GM12878 (cell line): ENCODE results near the gene RPL22. TPM values are rescaled to one million over a fixed set of nuclear protein-coding genes. Genes with fewer than 3 reads are reported as not detected.

ENCODE experiments used
- ATAC-seq: fragments of 200-7000 bp; cut with Tn5 transposase; 3 replicates; pipeline ENCODE4 v1.9.1; 2020; ENCODE audit warnings: mild to moderate bottlenecking, moderate library complexity
- BruUV-seq: library from RNA; stranded (reverse); fragments of 400-500 nt; replicated peaks from 2 replicates; lab custom pipeline; 2021; lab: Mats Ljungman, UMichigan
- CTCF ChIA-PET: fragments of 300-600 bp; sonication (Branson Sonifier 250); formaldehyde crosslinking; extraction: SDS; loops from one replicate; lab custom pipeline; 2021; ENCODE audit warnings: inconsistent platforms; lab: Yijun Ruan, JAX
- POLR2A ChIA-PET: fragments of 350-600 bp; formaldehyde crosslinking; extraction: SDS; loops from one replicate; lab custom pipeline; 2021; ENCODE audit warnings: inconsistent platforms; lab: Charles Lee
- RAD21 ChIA-PET: fragments of 300-600 bp; sonication (Branson Sonifier 250); formaldehyde crosslinking; loops from one replicate; lab custom pipeline; 2023; ENCODE audit warnings: antibody characterized with exemption; ENCODE audit not compliant: unreplicated experiment; lab: Charles Lee
- SMC1A ChIA-PET: fragments of 300-600 bp; sonication (Branson Sonifier 250); formaldehyde crosslinking; loops from one replicate; lab custom pipeline; 2023; ENCODE audit not compliant: unreplicated experiment, uncharacterized antibody; lab: Charles Lee
- DNase-seq: peaks from one replicate; pipeline ENCODE4 v3.0.0-alpha.2; 2011; ENCODE audit warnings: low read depth, low spot score
- FAIRE-seq: peaks from 3 replicates; lab custom pipeline; 2011; peaks lifted over from hg19 to GRCh38; lab: Jason Lieb, UNC
- H2AFZ ChIP-seq: 2 replicates; pipeline ENCODE4 v1.6.0; 2011; ENCODE audit warnings: low read depth, low read length, control low read depth; ENCODE audit not compliant: control insufficient read depth
- H3K27ac ChIP-seq: 2 replicates; pipeline ENCODE4 v1.5.1; 2011; ENCODE audit warnings: control low read depth; ENCODE audit not compliant: control insufficient read depth, insufficient read depth
- H3K27me3 ChIP-seq, 2 experiments: replicated peaks in 1 of 2; 2 replicates each; pipeline versions ENCODE4 v1.6.0 to v1.6.1; 2011; ENCODE audit warnings: low read length in 1 of 2; ENCODE audit not compliant: control insufficient read depth in 2 of 2, insufficient read depth in 2 of 2
- H3K36me3 ChIP-seq, 2 experiments: 2 replicates each; pipeline ENCODE4 v1.5.1; 2011; ENCODE audit warnings: low read length in 1 of 2; ENCODE audit not compliant: control insufficient read depth in 2 of 2, insufficient read depth in 2 of 2
- H3K4me1 ChIP-seq: 2 replicates; pipeline ENCODE4 v1.6.1; 2011; ENCODE audit warnings: mild to moderate bottlenecking, low read length, moderate library complexity, mixed read lengths; ENCODE audit not compliant: control insufficient read depth, insufficient read depth
- H3K4me2 ChIP-seq: 2 replicates; pipeline ENCODE4 v1.6.0; 2011; ENCODE audit warnings: control low read depth; ENCODE audit not compliant: control insufficient read depth, insufficient read depth
- H3K4me3 ChIP-seq: fragments of 200-600 bp; sonication (generic); 2 replicates; pipeline ENCODE4 v1.5.1; 2016
- H3K79me2 ChIP-seq: 2 replicates; pipeline ENCODE4 v1.6.0; 2011; ENCODE audit warnings: low read length; ENCODE audit not compliant: control insufficient read depth, insufficient read depth
- H3K9ac ChIP-seq: 2 replicates; pipeline ENCODE4 v1.8.0; 2011; ENCODE audit warnings: low read length, control low read depth, mixed read lengths; ENCODE audit not compliant: control insufficient read depth, insufficient read depth
- H3K9me3 ChIP-seq: replicated peaks from 3 replicates; pipeline ENCODE4 v1.5.1; 2011; ENCODE audit warnings: mild to moderate bottlenecking, low read length; ENCODE audit not compliant: control insufficient read depth, insufficient read depth
- H4K20me1 ChIP-seq: 2 replicates; pipeline ENCODE4 v1.6.0; 2011; ENCODE audit not compliant: control insufficient read depth, insufficient read depth
- MYB ChIP-seq: fragments of 150-350 bp; IDR thresholded peaks from 2 replicates; pipeline ENCODE4 v1.6.1; 2014; ENCODE audit warnings: mild to moderate bottlenecking, low read depth, low read length, borderline replicate concordance
- NKRF ChIP-seq: fragments of 450-650 bp; conservative IDR thresholded peaks from 2 replicates; pipeline ENCODE4 v1.6.1; 2017; ENCODE audit warnings: mild to moderate bottlenecking, moderate library complexity
- NR2C1 ChIP-seq: fragments of 450-650 bp; IDR thresholded peaks from 2 replicates; pipeline ENCODE4 v1.6.1; 2017; ENCODE audit warnings: antibody characterized with exemption, mild to moderate bottlenecking, moderate library complexity
- PKNOX1 ChIP-seq: fragments of 450-650 bp; IDR thresholded peaks from 2 replicates; pipeline ENCODE4 v1.6.1; 2016; ENCODE audit warnings: mild to moderate bottlenecking
- SMAD1 ChIP-seq: fragments of 450-650 bp; IDR thresholded peaks from 2 replicates; pipeline ENCODE4 v1.6.1; 2018; ENCODE audit warnings: mild to moderate bottlenecking, low read depth; ENCODE audit not compliant: partially characterized antibody
- whole genome bisulfite sequencing: methylation state at CpG from one replicate; pipeline ENCODE4 v1.1.6; 2016; ENCODE audit warnings: low lambda C conversion rate; ENCODE audit not compliant: insufficient replicate concordance, insufficient coverage; ENCODE audit errors: missing lambda C conversion rate; 5-methylcytosine and 5-hydroxymethylcytosine counted together
- in situ Hi-C: fragments of 300-500 bp; cut with MboI; formaldehyde crosslinking; loops from 9 replicates; pipeline ENCODE4 v1.14.3; 2018; ENCODE audit warnings: mixed read lengths
- intact Hi-C: fragments of 100-400 bp; cut with micrococcal nuclease; formaldehyde crosslinking; loops from one replicate; pipeline ENCODE4 v1.14.2; 2022; ENCODE audit not compliant: unreplicated experiment
- polyA plus RNA-seq, 11 experiments: library from polyadenylated mRNA; depleted of rRNA in 4 of 11; unstranded in 6 of 11; stranded (reverse) in 5 of 11; fragments of >200 nt; fragmentation: Nextera tagmentation in 4 of 11; fragmentation: Illumina TruSeq in 1 of 11; extraction: Ambion mirVana in 4 of 11; extraction: Trizol in 1 of 11; gene quantifications; 1 replicate in 1 of 11; 2 replicates in 10 of 11; pipeline versions ENCODE4 v1.2.1 to v1.2.3, GENCODE V29; 2011 to 2016; ENCODE audit warnings: inconsistent platforms in 2 of 11, missing spikeins in 2 of 11, low read depth in 1 of 11
- total RNA-seq, 4 experiments: library from RNA; depleted of rRNA in 3 of 4; stranded (reverse); fragments of >200 nt in 3 of 4; fragmentation: Illumina TruSeq in 1 of 4; extraction: Trizol in 1 of 4; gene quantifications; 2 replicates each; pipeline versions ENCODE4 v1.2.1 to v1.2.3, GENCODE V29; 2013 to 2021

The RPL22 gene
- total and polyA plus RNA-seq, 10 of the 15 experiments (the other 5 are each of a cell fraction or from before 2014, with no cell fraction given): 191 to 560 (median 430) TPM

GRCh38 chr1:6148497-6149241, 50.7 kb downstream of the RPL22 start:
- Histone ChIP-seq H3K4me2 (no peak overlapping the region), H3K36me3 (no peaks in the 10 kb centered on the region), H3K79me2 (no peaks in the 10 kb centered on the region), H3K27me3 (no peaks in the 10 kb centered on the region; a peak in 1 of 4 replicates), H3K9ac (no peak overlapping the region), H3K27ac (no peak overlapping the region), H2AFZ (no peak overlapping the region), H3K4me1 (no peaks in the 10 kb centered on the region), H4K20me1 (no peaks in the 10 kb centered on the region), H3K4me3 (no peak overlapping the region), H3K9me3 (no peaks in the 10 kb centered on the region)
- ChIA-PET POLR2A (no interaction called here), SMC1A (no interaction called here), RAD21 (no interaction called here), CTCF (no interaction called here)
- in situ Hi-C loops (no loop called here), intact Hi-C loops (no loop called here)
- DNase-seq: no peak
- peak; percentile 59 for ATAC-seq
- no peak for FAIRE-seq
- no TSS peak for BruUV-seq
- 35% methylated on average over 23 of the region's 53 CpGs for WGBS
- TF ChIP-seq SMAD1: no peak
- no peak for TF ChIP-seq NKRF
- TF ChIP-seq PKNOX1: no peak
- no peak for TF ChIP-seq NR2C1
- no peak for TF ChIP-seq MYB
